Motor neuron (in vitro differentiated cells): Measurements from ENCODE around the gene SGSM1. TPM values are rescaled to one million over a fixed set of nuclear protein-coding genes. Genes with fewer than 3 reads are reported as not detected.

Experiments used
- ATAC-seq, 8 experiments: fragments of 200-7000 bp; cut with Tn5 transposase; replicated peaks in 6 of 8; 2 replicates each; pipeline ENCODE4 v1.8.0; 2021; ENCODE audit warnings: mild to moderate bottlenecking in 8 of 8, moderate library complexity in 8 of 8
- H3K27ac ChIP-seq, 2 donors: fragments of 250-450 bp; sonication (Bioruptor Pico); 2 replicates each; pipeline ENCODE4 v1.9.0; 2021; ENCODE audit warnings: antibody characterized with exemption in 2 of 2, mild to moderate bottlenecking in 2 of 2, moderate library complexity in 1 of 2
- H3K4me1 ChIP-seq, 2 donors: fragments of 250-450 bp; sonication (Bioruptor Pico); replicated peaks in 1 of 2; 2 replicates each; pipeline ENCODE4 v1.6.1; 2021; ENCODE audit warnings: antibody characterized with exemption in 2 of 2, mild to moderate bottlenecking in 2 of 2, moderate library complexity in 1 of 2
- H3K4me3 ChIP-seq, 5 donors: fragments of 250-450 bp; sonication (Bioruptor Pico); 2 replicates each; pipeline ENCODE4 v1.9.0; 2021; ENCODE audit warnings: antibody characterized with exemption in 5 of 5, mild to moderate bottlenecking in 5 of 5, moderate library complexity in 4 of 5
- WGBS, 10 experiments: fragments of 450-650 bp; shearing (Covaris generic); methylation state at CpG; one replicate each; pipeline ENCODE4 v1.0.0; 2022; 5-methylcytosine and 5-hydroxymethylcytosine counted together
- in situ Hi-C, 9 experiments: fragments of 400-800 bp; cut with MboI; loops; one replicate each; pipeline ENCODE4 v1.15.0; 2021; ENCODE audit warnings: low sequenced_read_pairs in 9 of 9, low pct_unique_long_range_greater_than_20kb in 2 of 9; ENCODE audit not compliant: unreplicated experiment in 9 of 9
- total RNA-seq, 8 experiments: library from RNA; unstranded; fragments of 300-600 nt; gene quantifications; 2 replicates each; pipeline versions ENCODE4 v1.2.3 to v1.2.4, GENCODE V29; 2022

Gene SGSM1
- total RNA-seq, 8 experiments from 2014 or later, result 0.07 to 6.8 (median 2.2) TPM; not detected in 1

GRCh38 chr22:24937114-24937513 lies 131.1 kb downstream of the SGSM1 start:
- in situ Hi-C loops, result loop anchor here in 4 of 9 experiments (25.0 kb wide), 3 partner anchors 100 to 250 kb away; partner anchors contain the start of gene CRYBB3 (in 1 of the 4)
- 0 to 54% (median 25%) methylated on average over 1 to 2 of the region's 2 CpGs; no CpG with 5 or more reads in 1 of the 10 experiments for WGBS, 10 experiments
- no peak overlapping the region for H3K4me3 ChIP-seq
- peak in 3 of 8 experiments; percentile 63 to 81 (median 69) for ATAC-seq
- no peak overlapping the region for H3K27ac ChIP-seq
- peaks cover 0 to 4% of the 10 kb centered on the region in 2 donors for H3K4me1 ChIP-seq

GRCh38 chr22:24938741-24939341 lies 132.8 kb downstream of the SGSM1 start:
- Histone ChIP-seq H3K4me1 (peaks cover 0 to 4% of the 10 kb centered on the region in 2 donors), H3K4me3 (no peak overlapping the region), H3K27ac (no peak overlapping the region)
- peak in 4 of 8 experiments; percentile 38 to 82 (median 64) for ATAC-seq
- 0 to 100% (median 24%) methylated on average over 1 to 7 of the region's 11 CpGs for WGBS, 10 experiments
- in situ Hi-C loops, result loop anchor here in 4 of 9 experiments (25.0 kb wide), 3 partner anchors 98 to 248 kb away; partner anchors contain the start of gene CRYBB3 (in 1 of the 4)

- WGBS, 10 experiments, result 71 to 100% methylated on average over 1 to 3 of the region's 3 CpGs; no CpG with 5 or more reads in 8 of the 10 experiments
- Histone ChIP-seq H3K27ac (no peak overlapping the region), H3K4me1 (peaks cover 0 to 8% of the 10 kb centered on the region in 2 donors), H3K4me3 (no peak overlapping the region)
- no peak for ATAC-seq
- in situ Hi-C loops, result loop anchor here in 6 of 9 experiments (10.0 to 25.0 kb wide), 4 partner anchors 95 to 245 kb away; partner anchors contain the start of gene CRYBB3 (in 1 of the 6)
These were observed 136.3 kb downstream of the SGSM1 start for GRCh38 chr22:24942301-24942700.

GRCh38 chr22:24944217-24944937 lies 138.4 kb downstream of the SGSM1 start:
- ATAC-seq, result no peak
- Histone ChIP-seq H3K4me1 (peaks cover 0 to 7% of the 10 kb centered on the region in 2 donors), H3K27ac (no peak overlapping the region), H3K4me3 (no peak overlapping the region)
- WGBS, 10 experiments, result 61 to 100% (median 74%) methylated on average over 1 to 6 of the region's 10 CpGs; no CpG with 5 or more reads in 2 of the 10 experiments
- in situ Hi-C loops, result loop anchor here in 6 of 9 experiments (10.0 to 25.0 kb wide), 4 partner anchors 93 to 243 kb away; partner anchors contain the start of gene CRYBB3 (in 1 of the 6)

- Histone ChIP-seq H3K4me1 (peaks cover 0 to 4% of the 10 kb centered on the region in 2 donors), H3K27ac (no peak overlapping the region), H3K4me3 (no peak overlapping the region)
- ATAC-seq, result no peak
- in situ Hi-C loops, result loop anchor here in 6 of 9 experiments (10.0 to 25.0 kb wide), 4 partner anchors 92 to 242 kb away; partner anchors contain the start of gene CRYBB3 (in 1 of the 6)
- 60 to 100% (median 92%) methylated on average over 1 of the region's 4 CpGs; no CpG with 5 or more reads in 6 of the 10 experiments for WGBS, 10 experiments
These were observed 139.4 kb downstream of the SGSM1 start for GRCh38 chr22:24945430-24945829.

- 10 to 100% (median 88%) methylated on average over 1 to 5 of the region's 7 CpGs for WGBS, 10 experiments
- in situ Hi-C loops, result loop anchor here in 6 of 9 experiments (10.0 to 25.0 kb wide), 4 partner anchors 90 to 240 kb away; partner anchors contain the start of gene CRYBB3 (in 1 of the 6)
- no peak overlapping the region for H3K27ac ChIP-seq
- no peak overlapping the region for H3K4me3 ChIP-seq
- peaks cover 0 to 4% of the 10 kb centered on the region in 2 donors for H3K4me1 ChIP-seq
- ATAC-seq, result no peak
These were observed 141.4 kb downstream of the SGSM1 start for GRCh38 chr22:24947383-24947782.

GRCh38 chr22:24947881-24948280 lies 141.9 kb downstream of the SGSM1 start:
- in situ Hi-C loops, result loop anchor here in 6 of 9 experiments (10.0 to 25.0 kb wide), 4 partner anchors 89 to 239 kb away; partner anchors contain the start of gene CRYBB3 (in 1 of the 6)
- Histone ChIP-seq H3K4me3 (no peak overlapping the region), H3K27ac (no peak overlapping the region), H3K4me1 (peaks cover 0 to 4% of the 10 kb centered on the region in 2 donors)
- ATAC-seq, result no peak
- WGBS, 10 experiments, result 22 to 80% (median 60%) methylated on average over 2 to 7 of the region's 12 CpGs; no CpG with 5 or more reads in 2 of the 10 experiments

GRCh38 chr22:24948356-24949202 lies 142.6 kb downstream of the SGSM1 start:
- H3K4me3 ChIP-seq, result no peak overlapping the region
- 0 to 100% (median 72%) methylated on average over 2 to 10 of the region's 13 CpGs; no CpG with 5 or more reads in 2 of the 10 experiments for WGBS, 10 experiments
- ATAC-seq, result no peak
- in situ Hi-C loops, result loop anchor here in 6 of 9 experiments (10.0 to 25.0 kb wide), 4 partner anchors 89 to 239 kb away; partner anchors contain the start of gene CRYBB3 (in 1 of the 6)
- no peak overlapping the region for H3K27ac ChIP-seq
- H3K4me1 ChIP-seq, result peaks cover under 1 to 4% of the 10 kb centered on the region in 2 donors

GRCh38 chr22:24950272-24950902 lies 144.4 kb downstream of the SGSM1 start:
- no peak for ATAC-seq

GRCh38 chr22:24951942-24952836 lies 146.2 kb downstream of the SGSM1 start, which contains the start of gene KIAA1671:
Gene KIAA1671, plus strand, starts transcription at chr22:24952716. Its CDS starts 75,284 bp downstream, at chr22:25028000.
- WGBS, 10 experiments, result 0 to 50% (median 27%) methylated on average over 1 to 3 of the region's 71 CpGs; no CpG with 5 or more reads in 4 of the 10 experiments
- H3K27ac ChIP-seq, result peak within 1 kb of the TSS; percentile 30 to 79
- H3K4me3 ChIP-seq, result peak within 1 kb of the TSS; percentile 52 to 76 (median 66)
- peaks cover 11 to 14% of the 10 kb centered on the region in 2 donors for H3K4me1 ChIP-seq
- in situ Hi-C loops, result loop anchor here in 2 of 9 experiments (5.0 to 10.0 kb wide), 2 partner anchors 95 to 103 kb away; no protein-coding TSS in a partner anchor
- peak; percentile 82 to 92 (median 89) for ATAC-seq

More at GRCh38 chr22:24950272-24950902, 144.4 kb downstream of the SGSM1 start:
- no peak overlapping the region for H3K27ac ChIP-seq
- in situ Hi-C loops, result loop anchor here in 2 of 9 experiments (5.0 to 10.0 kb wide), 2 partner anchors 97 to 104 kb away; no protein-coding TSS in a partner anchor
- WGBS, 10 experiments, result 0 to 73% (median 23%) methylated on average over 1 to 5 of the region's 7 CpGs; no CpG with 5 or more reads in 6 of the 10 experiments
- H3K4me1 ChIP-seq, result peaks cover 11 to 15% of the 10 kb centered on the region in 2 donors
- H3K4me3 ChIP-seq, result no peak overlapping the region
